Peyer's patch (tissue), 4 donors: ENCODE measurements around the gene DACH1.

Source experiments
- POLR2A ChIP-seq, 2 donors: fragments of 450-650 bp; IDR thresholded peaks; one replicate each; pipeline ENCODE4 v1.5.1; 2017; ENCODE audit warnings: antibody characterized with exemption in 2 of 2, mild to moderate bottlenecking in 2 of 2, moderate library complexity in 2 of 2
- TF ChIP-seq, protein P1 (sequence below), 6 experiments: fragments of 450-650 bp in 4 of 6; fragments of 200-600 bp in 2 of 6; sonication (generic) in 1 of 6; IDR thresholded peaks; one replicate each; pipeline ENCODE4 v1.5.1; 2017 to 2019; ENCODE audit warnings: antibody characterized with exemption in 6 of 6, mild to moderate bottlenecking in 3 of 6, moderate library complexity in 1 of 6

DNA sequence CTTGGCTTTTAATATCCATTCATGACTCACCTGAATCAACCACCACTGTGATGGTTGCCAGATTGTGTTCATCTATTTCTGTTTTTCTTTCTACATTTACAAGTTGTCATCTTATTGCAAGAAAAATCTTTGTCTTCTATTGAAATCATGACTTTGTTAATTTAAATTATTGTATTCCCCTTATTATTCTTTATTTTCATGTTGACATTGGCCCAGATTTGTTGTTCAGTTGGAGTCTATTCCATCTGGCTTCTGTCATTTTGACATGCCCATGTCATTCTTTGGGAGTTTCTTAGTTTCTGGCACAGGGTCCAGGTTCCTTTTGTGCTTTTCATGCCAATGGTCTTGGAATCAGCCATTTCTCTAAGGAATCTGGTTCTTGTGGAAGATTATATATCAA is 19.9 kb upstream of the DACH1 start:
- no peak for TF ChIP-seq POLR2A (IDR thresholded peaks at IDR 0.05)
- TF ChIP-seq, protein P1, sequence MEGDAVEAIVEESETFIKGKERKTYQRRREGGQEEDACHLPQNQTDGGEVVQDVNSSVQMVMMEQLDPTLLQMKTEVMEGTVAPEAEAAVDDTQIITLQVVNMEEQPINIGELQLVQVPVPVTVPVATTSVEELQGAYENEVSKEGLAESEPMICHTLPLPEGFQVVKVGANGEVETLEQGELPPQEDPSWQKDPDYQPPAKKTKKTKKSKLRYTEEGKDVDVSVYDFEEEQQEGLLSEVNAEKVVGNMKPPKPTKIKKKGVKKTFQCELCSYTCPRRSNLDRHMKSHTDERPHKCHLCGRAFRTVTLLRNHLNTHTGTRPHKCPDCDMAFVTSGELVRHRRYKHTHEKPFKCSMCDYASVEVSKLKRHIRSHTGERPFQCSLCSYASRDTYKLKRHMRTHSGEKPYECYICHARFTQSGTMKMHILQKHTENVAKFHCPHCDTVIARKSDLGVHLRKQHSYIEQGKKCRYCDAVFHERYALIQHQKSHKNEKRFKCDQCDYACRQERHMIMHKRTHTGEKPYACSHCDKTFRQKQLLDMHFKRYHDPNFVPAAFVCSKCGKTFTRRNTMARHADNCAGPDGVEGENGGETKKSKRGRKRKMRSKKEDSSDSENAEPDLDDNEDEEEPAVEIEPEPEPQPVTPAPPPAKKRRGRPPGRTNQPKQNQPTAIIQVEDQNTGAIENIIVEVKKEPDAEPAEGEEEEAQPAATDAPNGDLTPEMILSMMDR (IDR thresholded peaks at IDR 0.05) = no peak
